Activated T-helper 1 cell treated with anti-CD3 and anti-CD28 coated beads, Interleukin-2, amount 50 U/mL, for 16 hours (primary cell): ENCODE results near the gene WHRN.

Experiments used
- DNase-seq, 2 donors: peaks; one replicate each; pipeline ENCODE4 v3.0.0-alpha.2; 2020; ENCODE audit warnings: low read depth in 1 of 2, low spot score in 1 of 2

WHRN gene

GRCh38 chr9:114450833-114451706 lies 54.2 kb downstream of the WHRN start:
- no peak for DNase-seq

- DNase-seq: no peak
Measured at GRCh38 chr9:114450181-114450580, 55.1 kb downstream of the WHRN start.

GRCh38 chr9:114449236-114449635 lies 56.0 kb downstream of the WHRN start:
- DNase-seq: no peak

GRCh38 chr9:114448706-114449105 lies 56.6 kb downstream of the WHRN start:
- no peak for DNase-seq

- no peak for DNase-seq
Measured at GRCh38 chr9:114446672-114447450, 58.4 kb downstream of the WHRN start.

GRCh38 chr9:114446036-114446435 lies 59.2 kb downstream of the WHRN start:
- no peak for DNase-seq

- DNase-seq: no peak
Measured at GRCh38 chr9:114445616-114446015, 59.7 kb downstream of the WHRN start.

GRCh38 chr9:114442022-114442421 lies 63.3 kb downstream of the WHRN start:
- DNase-seq: no peak

- no peak for DNase-seq
Measured at GRCh38 chr9:114437401-114437893, 67.8 kb downstream of the WHRN start.

GRCh38 chr9:114434878-114435311 lies 70.4 kb downstream of the WHRN start:
- DNase-seq: no peak

GRCh38 chr9:114433720-114434255 lies 71.5 kb downstream of the WHRN start:
- DNase-seq: no peak

- no peak for DNase-seq
Measured at GRCh38 chr9:114433086-114433485, 72.2 kb downstream of the WHRN start.

- no peak for DNase-seq
Measured at GRCh38 chr9:114432323-114433067, 72.8 kb downstream of the WHRN start.

- DNase-seq: no peak
Measured at GRCh38 chr9:114431770-114432169, 73.5 kb downstream of the WHRN start.

- DNase-seq: no peak
Measured at GRCh38 chr9:114431003-114431402, 74.3 kb downstream of the WHRN start.

GRCh38 chr9:114430457-114430856 lies 74.8 kb downstream of the WHRN start:
- no peak for DNase-seq

GRCh38 chr9:114429488-114429887 lies 75.8 kb downstream of the WHRN start:
- no peak for DNase-seq

GRCh38 chr9:114428466-114428865 lies 76.8 kb downstream of the WHRN start:
- DNase-seq: no peak

- no peak for DNase-seq
Measured at GRCh38 chr9:114427644-114428043, 77.6 kb downstream of the WHRN start.

GRCh38 chr9:114426046-114426948 lies 79.0 kb downstream of the WHRN start:
- DNase-seq: no peak
